HepG2 (cell line): ENCODE data around the gene TLR9. TPM values are rescaled to one million over a fixed set of nuclear protein-coding genes. Genes with fewer than 3 reads are reported as not detected.
A peak's percentile ranks its signal among the peaks of the same experiment; 100 is the strongest.

ENCODE experiments used
- AGO2 ChIP-seq: fragments of 200-400 bp; formaldehyde crosslinking; optimal IDR thresholded peaks from 2 replicates; pipeline ENCODE3; 2017; ENCODE audit warnings: mild to moderate bottlenecking, low read depth, low read length, moderate library complexity
- CTCF ChIP-seq: sonication (generic); formaldehyde crosslinking; IDR thresholded peaks from 2 replicates; pipeline ENCODE4 v1.5.0; 2020; ENCODE audit warnings: mild to moderate bottlenecking, missing genetic modification reagents, moderate library complexity
- DDIT3 ChIP-seq: sonication (generic); formaldehyde crosslinking; IDR thresholded peaks from 2 replicates; pipeline ENCODE4 v1.4.0; 2020; ENCODE audit warnings: mild to moderate bottlenecking, missing genetic modification reagents
- MAX ChIP-seq: IDR thresholded peaks from 2 replicates; pipeline ENCODE4 v1.6.1; 2012; ENCODE audit warnings: inconsistent platforms
- MEIS2 ChIP-seq: sonication (generic); formaldehyde crosslinking; IDR thresholded peaks from 2 replicates; pipeline ENCODE4 v1.9.0; 2021; ENCODE audit warnings: mild to moderate bottlenecking, missing genetic modification reagents
- NFAT5 ChIP-seq: sonication (generic); formaldehyde crosslinking; IDR thresholded peaks from 2 replicates; pipeline ENCODE4 v1.4.0; 2020; ENCODE audit warnings: missing genetic modification reagents
- SCMH1 ChIP-seq: sonication (generic); formaldehyde crosslinking; IDR thresholded peaks from 2 replicates; pipeline ENCODE4 v1.9.0; 2021; ENCODE audit warnings: missing genetic modification reagents, mild to moderate bottlenecking, borderline replicate concordance
- SSRP1 ChIP-seq: IDR thresholded peaks from 2 replicates; pipeline ENCODE4 v1.6.1; 2016; ENCODE audit warnings: control low read depth
- TAF1 ChIP-seq: sonication (generic); formaldehyde crosslinking; IDR thresholded peaks from 2 replicates; pipeline ENCODE4 v1.4.0; 2020; ENCODE audit warnings: missing genetic modification reagents
- THAP7 ChIP-seq: sonication (generic); formaldehyde crosslinking; IDR thresholded peaks from 2 replicates; pipeline ENCODE4 v1.8.1; 2023; ENCODE audit warnings: mild to moderate bottlenecking, missing genetic modification reagents
- ZBTB20 ChIP-seq: sonication (generic); formaldehyde crosslinking; IDR thresholded peaks from 2 replicates; pipeline ENCODE4 v1.8.1; 2023; ENCODE audit warnings: missing genetic modification reagents, low read depth, mild to moderate bottlenecking, borderline replicate concordance
- ZNF17 ChIP-seq: sonication (generic); formaldehyde crosslinking; IDR thresholded peaks from 2 replicates; pipeline ENCODE4 v1.5.0; 2020; ENCODE audit warnings: mild to moderate bottlenecking, missing genetic modification reagents
- ZNF354B ChIP-seq: sonication (generic); formaldehyde crosslinking; IDR thresholded peaks from 2 replicates; pipeline ENCODE4 v1.8.0; 2022; ENCODE audit warnings: mild to moderate bottlenecking, missing genetic modification reagents
- ZNF510 ChIP-seq: sonication (generic); formaldehyde crosslinking; IDR thresholded peaks from 2 replicates; pipeline ENCODE4 v1.4.0; 2020; ENCODE audit warnings: low read depth, mild to moderate bottlenecking, missing genetic modification reagents
- ZNF552 ChIP-seq: sonication (generic); formaldehyde crosslinking; IDR thresholded peaks from 2 replicates; pipeline ENCODE4 v1.9.0; 2022; ENCODE audit warnings: missing genetic modification reagents, mild to moderate bottlenecking, borderline replicate concordance
- ZNF614 ChIP-seq: IDR thresholded peaks from 2 replicates; pipeline ENCODE4 v1.6.1; 2018; ENCODE audit warnings: missing biosample characterization, missing genetic modification reagents, inconsistent platforms, borderline replicate concordance
- ZNF747 ChIP-seq: sonication (generic); formaldehyde crosslinking; IDR thresholded peaks from 2 replicates; pipeline ENCODE4 v1.8.1; 2023; ENCODE audit warnings: missing genetic modification reagents, mild to moderate bottlenecking, borderline replicate concordance
- ZNF772 ChIP-seq: sonication (generic); formaldehyde crosslinking; IDR thresholded peaks from 2 replicates; pipeline ENCODE4 v1.5.0; 2020; ENCODE audit warnings: mild to moderate bottlenecking, missing genetic modification reagents
- ZZZ3 ChIP-seq: sonication (generic); formaldehyde crosslinking; IDR thresholded peaks from 2 replicates; pipeline ENCODE4 v1.4.0; 2020; ENCODE audit warnings: missing genetic modification reagents, mild to moderate bottlenecking, borderline replicate concordance
- polyA plus RNA-seq, 8 experiments: library from polyadenylated mRNA; depleted of rRNA in 3 of 8; stranded (reverse) in 7 of 8; unstranded in 1 of 8; fragments of >200 nt; fragmentation: Illumina TruSeq in 4 of 8; extraction: Trizol in 4 of 8; gene quantifications; 2 replicates each; pipeline versions ENCODE4 v1.2.1 to v1.2.3, GENCODE V29; 2011 to 2016; ENCODE audit warnings: low read depth in 4 of 8, missing spikeins in 1 of 8, mixed read lengths in 1 of 8; ENCODE audit not compliant: insufficient read depth in 1 of 8
- total RNA-seq, 5 experiments: library from RNA; depleted of rRNA; stranded (reverse); fragments of >200 nt; fragmentation: Illumina TruSeq; extraction: Trizol; gene quantifications; 2 replicates each; pipeline ENCODE4 v1.2.3, GENCODE V29; 2016; ENCODE audit warnings: low read depth in 1 of 5

The TLR9 gene
- total and polyA plus RNA-seq, 2 of the 13 experiments (the other 11 are each of a cell fraction or from before 2014, with no cell fraction given): not detected

GRCh38 chr3:52238761-52239701, 13.6 kb upstream of the TLR9 start, which contains the start of gene TWF2 (continued):
- TF ChIP-seq AGO2: peak; percentile 85
- TF ChIP-seq MAX: peak; percentile 49
- TF ChIP-seq THAP7: no peak
- TF ChIP-seq ZZZ3 (CRISPR knock-in tag): no peak
- TF ChIP-seq ZNF772 (CRISPR knock-in tag): no peak
- 0 out of 2 replicates have a peak, but pooled peaks have one; percentile 36 for TF ChIP-seq ZNF552 (CRISPR knock-in tag)
- TF ChIP-seq TAF1 (CRISPR knock-in tag): peak; percentile 88
- no peak for TF ChIP-seq SCMH1 (CRISPR knock-in tag)
- TF ChIP-seq ZNF614 (CRISPR knock-in tag): no peak; the same call in 1 of the 2 replicates
- peak; percentile 59 for TF ChIP-seq CTCF
- no peak for TF ChIP-seq ZNF354B (CRISPR knock-in tag)
- TF ChIP-seq NFAT5 (CRISPR knock-in tag): 0 out of 2 replicates have a peak, but pooled peaks have one; percentile 72
- 0 out of 2 replicates have a peak, but pooled peaks have one; percentile 25 for TF ChIP-seq ZBTB20 (CRISPR knock-in tag)
- no peak for TF ChIP-seq ZNF17 (CRISPR knock-in tag)
- peak; percentile 86 for TF ChIP-seq MEIS2 (CRISPR knock-in tag)
- no peak for TF ChIP-seq ZNF747 (CRISPR knock-in tag)
- 0 out of 2 replicates have a peak, but pooled peaks have one; percentile 25 for TF ChIP-seq SSRP1 (CRISPR knock-in tag)
- no peak for TF ChIP-seq DDIT3
- no peak for TF ChIP-seq ZNF510 (CRISPR knock-in tag)
